HG03135 (cell line): Measurements from ENCODE around the gene MACROD2.
"Not testable (repeated sequence)": the region's sequence is repeated elsewhere in the genome, so short reads cannot be mapped to it uniquely, and the experiment has no call there.

ENCODE experiments used
- ATAC-seq: cut with Tn5 transposase; IDR thresholded peaks from one replicate; pipeline ENCODE4 v1.9.1; 2021; ENCODE audit warnings: mild to moderate bottlenecking, moderate library complexity; ENCODE audit not compliant: unreplicated experiment

The MACROD2 gene

GRCh38 chr20:15520930-15521524 lies 1525.7 kb downstream of the MACROD2 start:
- no peak for ATAC-seq

- no peak for ATAC-seq
These were observed 1528.1 kb downstream of the MACROD2 start for GRCh38 chr20:15523400-15523799.

- ATAC-seq: no peak
These were observed 1533.2 kb downstream of the MACROD2 start for GRCh38 chr20:15528391-15529111.

- no peak for ATAC-seq
These were observed 1540.5 kb downstream of the MACROD2 start for GRCh38 chr20:15535863-15536262.

- not testable (repeated sequence) for ATAC-seq
These were observed 1541.9 kb downstream of the MACROD2 start for GRCh38 chr20:15537200-15537599.

GRCh38 chr20:15542655-15543054 lies 1547.3 kb downstream of the MACROD2 start:
- no peak for ATAC-seq

- ATAC-seq: no peak
These were observed 1549.4 kb downstream of the MACROD2 start for GRCh38 chr20:15544742-15545141.

GRCh38 chr20:15546525-15547023 lies 1551.3 kb downstream of the MACROD2 start:
- ATAC-seq: no peak

GRCh38 chr20:15547119-15547518 lies 1551.8 kb downstream of the MACROD2 start:
- no peak for ATAC-seq

- no peak for ATAC-seq
These were observed 1555.0 kb downstream of the MACROD2 start for GRCh38 chr20:15550116-15550870.

GRCh38 chr20:15555913-15556312 lies 1560.6 kb downstream of the MACROD2 start:
- no peak for ATAC-seq

- ATAC-seq: no peak
These were observed 1561.6 kb downstream of the MACROD2 start for GRCh38 chr20:15556869-15557268.

- ATAC-seq: no peak
These were observed 1565.8 kb downstream of the MACROD2 start for GRCh38 chr20:15561070-15561569.

GRCh38 chr20:15561707-15562404 lies 1566.5 kb downstream of the MACROD2 start:
- no peak for ATAC-seq

- no peak for ATAC-seq
These were observed 1568.5 kb downstream of the MACROD2 start for GRCh38 chr20:15563836-15564235.

GRCh38 chr20:15564981-15565380 lies 1569.7 kb downstream of the MACROD2 start:
- ATAC-seq: peak; percentile 93

- no peak for ATAC-seq
These were observed 1570.5 kb downstream of the MACROD2 start for GRCh38 chr20:15565786-15566185.

- ATAC-seq: no peak
These were observed 1571.9 kb downstream of the MACROD2 start for GRCh38 chr20:15567219-15567618.

GRCh38 chr20:15570156-15570555 lies 1574.8 kb downstream of the MACROD2 start:
- ATAC-seq: no peak

- ATAC-seq: no peak
These were observed 1575.7 kb downstream of the MACROD2 start for GRCh38 chr20:15571056-15571455.

GRCh38 chr20:15575255-15575654 lies 1579.9 kb downstream of the MACROD2 start:
- ATAC-seq: no peak
